ENCODE results near the gene ZNF682.

DNA sequence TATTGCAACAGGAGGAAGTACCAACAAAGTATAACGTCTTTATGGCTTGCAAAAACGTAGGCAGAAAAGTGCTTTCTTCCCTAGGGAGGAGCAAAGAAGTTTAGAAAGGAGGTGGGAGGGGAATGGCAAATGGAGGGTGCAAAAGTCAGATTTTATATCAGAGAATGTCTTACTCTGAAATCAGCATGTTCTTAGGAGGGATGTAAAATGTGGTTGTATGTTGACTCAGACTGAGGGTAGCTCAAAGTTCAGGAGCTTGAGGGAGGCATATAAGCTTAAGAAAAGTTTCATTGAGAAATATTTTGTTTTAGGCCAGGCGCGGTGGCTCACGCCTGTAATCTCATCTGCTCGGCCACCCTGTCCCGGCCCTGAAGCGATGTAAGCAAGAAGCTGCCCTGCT is 40.2 kb upstream of the ZNF682 start:
- TF ChIP-seq, protein P1, sequence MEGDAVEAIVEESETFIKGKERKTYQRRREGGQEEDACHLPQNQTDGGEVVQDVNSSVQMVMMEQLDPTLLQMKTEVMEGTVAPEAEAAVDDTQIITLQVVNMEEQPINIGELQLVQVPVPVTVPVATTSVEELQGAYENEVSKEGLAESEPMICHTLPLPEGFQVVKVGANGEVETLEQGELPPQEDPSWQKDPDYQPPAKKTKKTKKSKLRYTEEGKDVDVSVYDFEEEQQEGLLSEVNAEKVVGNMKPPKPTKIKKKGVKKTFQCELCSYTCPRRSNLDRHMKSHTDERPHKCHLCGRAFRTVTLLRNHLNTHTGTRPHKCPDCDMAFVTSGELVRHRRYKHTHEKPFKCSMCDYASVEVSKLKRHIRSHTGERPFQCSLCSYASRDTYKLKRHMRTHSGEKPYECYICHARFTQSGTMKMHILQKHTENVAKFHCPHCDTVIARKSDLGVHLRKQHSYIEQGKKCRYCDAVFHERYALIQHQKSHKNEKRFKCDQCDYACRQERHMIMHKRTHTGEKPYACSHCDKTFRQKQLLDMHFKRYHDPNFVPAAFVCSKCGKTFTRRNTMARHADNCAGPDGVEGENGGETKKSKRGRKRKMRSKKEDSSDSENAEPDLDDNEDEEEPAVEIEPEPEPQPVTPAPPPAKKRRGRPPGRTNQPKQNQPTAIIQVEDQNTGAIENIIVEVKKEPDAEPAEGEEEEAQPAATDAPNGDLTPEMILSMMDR (conservative IDR thresholded peaks at IDR 0.05; ENCODE audit: low read depth in 2 of 2), result no peak
- TF ChIP-seq ZNF331 (CRISPR knock-in tag; IDR thresholded peaks at IDR 0.05; ENCODE audit: low read depth) (no peak), EZH2 (IDR thresholded peaks at IDR 0.05; ENCODE audit: low read depth, unreplicated experiment) (no peak), POLR2AphosphoS5 (IDR thresholded peaks at IDR 0.05; ENCODE audit: low read depth) (no peak), EZH2phosphoT487 (IDR thresholded peaks at IDR 0.05; ENCODE audit: unreplicated experiment) (no peak), ZNF114 (CRISPR knock-in tag; IDR thresholded peaks at IDR 0.05) (no peak)
- TF ChIP-seq, protein P2, sequence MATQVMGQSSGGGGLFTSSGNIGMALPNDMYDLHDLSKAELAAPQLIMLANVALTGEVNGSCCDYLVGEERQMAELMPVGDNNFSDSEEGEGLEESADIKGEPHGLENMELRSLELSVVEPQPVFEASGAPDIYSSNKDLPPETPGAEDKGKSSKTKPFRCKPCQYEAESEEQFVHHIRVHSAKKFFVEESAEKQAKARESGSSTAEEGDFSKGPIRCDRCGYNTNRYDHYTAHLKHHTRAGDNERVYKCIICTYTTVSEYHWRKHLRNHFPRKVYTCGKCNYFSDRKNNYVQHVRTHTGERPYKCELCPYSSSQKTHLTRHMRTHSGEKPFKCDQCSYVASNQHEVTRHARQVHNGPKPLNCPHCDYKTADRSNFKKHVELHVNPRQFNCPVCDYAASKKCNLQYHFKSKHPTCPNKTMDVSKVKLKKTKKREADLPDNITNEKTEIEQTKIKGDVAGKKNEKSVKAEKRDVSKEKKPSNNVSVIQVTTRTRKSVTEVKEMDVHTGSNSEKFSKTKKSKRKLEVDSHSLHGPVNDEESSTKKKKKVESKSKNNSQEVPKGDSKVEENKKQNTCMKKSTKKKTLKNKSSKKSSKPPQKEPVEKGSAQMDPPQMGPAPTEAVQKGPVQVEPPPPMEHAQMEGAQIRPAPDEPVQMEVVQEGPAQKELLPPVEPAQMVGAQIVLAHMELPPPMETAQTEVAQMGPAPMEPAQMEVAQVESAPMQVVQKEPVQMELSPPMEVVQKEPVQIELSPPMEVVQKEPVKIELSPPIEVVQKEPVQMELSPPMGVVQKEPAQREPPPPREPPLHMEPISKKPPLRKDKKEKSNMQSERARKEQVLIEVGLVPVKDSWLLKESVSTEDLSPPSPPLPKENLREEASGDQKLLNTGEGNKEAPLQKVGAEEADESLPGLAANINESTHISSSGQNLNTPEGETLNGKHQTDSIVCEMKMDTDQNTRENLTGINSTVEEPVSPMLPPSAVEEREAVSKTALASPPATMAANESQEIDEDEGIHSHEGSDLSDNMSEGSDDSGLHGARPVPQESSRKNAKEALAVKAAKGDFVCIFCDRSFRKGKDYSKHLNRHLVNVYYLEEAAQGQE (IDR thresholded peaks at IDR 0.05; ENCODE audit: unreplicated experiment), result no peak
